HUES48 (cell line): ENCODE measurements around the gene RAC3.
"Not testable (repeated sequence)": the region's sequence is repeated elsewhere in the genome, so short reads cannot be mapped to it uniquely, and the experiment has no call there.

ENCODE experiments used
- H3K27ac ChIP-seq: one replicate; pipeline ENCODE4 v1.7.0; 2013; ENCODE audit warnings: low read depth, low read length, inconsistent platforms
- H3K27me3 ChIP-seq: 2 replicates; pipeline ENCODE4 v1.6.1; 2013; ENCODE audit warnings: mild to moderate bottlenecking, low read length; ENCODE audit not compliant: control insufficient read depth, insufficient read depth
- H3K36me3 ChIP-seq: 2 replicates; pipeline ENCODE4 v1.6.1; 2013; ENCODE audit warnings: low read length; ENCODE audit not compliant: control insufficient read depth, insufficient read depth
- H3K4me1 ChIP-seq: 2 replicates; pipeline ENCODE4 v1.6.1; 2013; ENCODE audit warnings: mild to moderate bottlenecking, low read length; ENCODE audit not compliant: control insufficient read depth, insufficient read depth
- H3K4me3 ChIP-seq: 2 replicates; pipeline ENCODE4 v1.5.1; 2013; ENCODE audit warnings: mild to moderate bottlenecking, low read depth, low read length
- H3K9ac ChIP-seq: 2 replicates; pipeline ENCODE4 v1.6.1; 2013; ENCODE audit warnings: mild to moderate bottlenecking, low read depth, low read length, moderate library complexity
- H3K9me3 ChIP-seq: 2 replicates; pipeline ENCODE4 v1.6.1; 2013; ENCODE audit warnings: low read length; ENCODE audit not compliant: control insufficient read depth, insufficient read depth

Gene RAC3

DNA sequence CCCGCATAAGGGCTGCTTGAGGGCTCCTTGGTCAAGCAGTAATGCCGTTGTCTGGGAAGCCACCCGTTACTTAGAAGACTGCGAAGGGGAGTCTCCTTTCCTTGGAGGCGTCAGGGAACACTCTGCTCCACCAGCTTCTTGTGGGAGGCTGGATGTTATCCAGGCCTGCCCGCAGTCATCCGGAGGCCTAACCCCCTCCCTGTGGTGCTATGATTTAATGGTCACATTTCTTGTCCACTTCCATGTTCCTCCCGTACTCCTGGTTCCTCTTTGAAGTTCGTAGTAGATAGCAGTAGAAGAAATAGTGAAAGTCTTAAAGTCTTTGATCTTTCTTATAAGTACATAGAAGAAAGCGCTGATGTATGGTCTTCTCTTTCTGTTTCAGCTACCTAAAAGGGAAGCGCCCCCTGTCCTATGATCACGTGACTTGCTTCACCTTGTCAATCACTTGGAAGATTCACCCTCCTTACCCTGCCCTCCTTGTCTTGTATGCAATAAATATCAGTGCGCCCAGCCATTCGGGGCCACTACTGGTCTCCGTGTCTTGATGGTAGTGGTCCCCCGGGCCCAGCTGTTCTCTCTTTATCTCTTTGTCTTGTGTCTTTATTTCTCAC, 7.4 kb downstream of the RAC3 start:
- peaks cover 20% of the 10 kb centered on the region; the same call in 1 of the 2 replicates for H3K4me1 ChIP-seq
- not testable (repeated sequence) for H3K27ac ChIP-seq

DNA sequence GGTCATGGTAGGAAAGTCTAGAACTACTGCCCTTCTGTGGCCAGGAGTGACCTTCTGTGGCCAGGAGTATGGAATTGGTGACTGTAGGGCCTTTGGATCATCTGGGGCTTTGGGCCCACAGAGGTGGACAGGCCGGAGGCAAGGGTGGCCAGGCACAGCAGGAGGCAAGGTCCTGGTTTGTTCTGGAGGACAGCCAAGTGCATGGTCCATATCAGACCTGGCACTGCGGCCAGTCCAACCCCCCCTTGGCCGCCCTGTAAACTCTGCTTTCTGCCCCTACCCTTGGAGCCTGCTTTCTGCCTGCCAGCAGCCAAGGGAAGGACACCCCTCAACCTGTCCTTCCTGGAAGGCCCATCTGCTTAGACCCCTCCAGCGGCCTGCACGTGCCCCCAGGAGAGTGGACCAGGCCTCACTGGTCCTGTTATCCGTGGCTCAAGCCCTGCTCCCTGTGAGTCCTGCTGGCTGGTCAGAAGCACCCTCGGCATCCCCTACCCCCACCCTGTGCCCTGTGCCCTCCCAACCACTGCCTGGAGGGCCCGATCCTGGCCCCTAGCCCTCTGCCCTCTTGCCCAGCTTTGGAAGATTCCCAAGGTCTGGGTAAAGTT, 8.3 kb downstream of the RAC3 start:
- Histone ChIP-seq H3K9me3 (no peaks in the 10 kb centered on the region), H3K4me1 (peaks cover 20% of the 10 kb centered on the region; the same call in 1 of the 2 replicates), H3K9ac (no peak overlapping the region), H3K36me3 (peaks cover 9% of the 10 kb centered on the region; the same call in 1 of the 2 replicates), H3K27me3 (no peaks in the 10 kb centered on the region), H3K4me3 (no peak overlapping the region), H3K27ac (no peak overlapping the region)

More for the DNA sequence above, 7.4 kb downstream of the RAC3 start:
- H3K27me3 ChIP-seq, H3K36me3 ChIP-seq, H3K9me3 ChIP-seq, H3K9ac ChIP-seq, H3K4me3 ChIP-seq: not testable (repeated sequence)

DNA sequence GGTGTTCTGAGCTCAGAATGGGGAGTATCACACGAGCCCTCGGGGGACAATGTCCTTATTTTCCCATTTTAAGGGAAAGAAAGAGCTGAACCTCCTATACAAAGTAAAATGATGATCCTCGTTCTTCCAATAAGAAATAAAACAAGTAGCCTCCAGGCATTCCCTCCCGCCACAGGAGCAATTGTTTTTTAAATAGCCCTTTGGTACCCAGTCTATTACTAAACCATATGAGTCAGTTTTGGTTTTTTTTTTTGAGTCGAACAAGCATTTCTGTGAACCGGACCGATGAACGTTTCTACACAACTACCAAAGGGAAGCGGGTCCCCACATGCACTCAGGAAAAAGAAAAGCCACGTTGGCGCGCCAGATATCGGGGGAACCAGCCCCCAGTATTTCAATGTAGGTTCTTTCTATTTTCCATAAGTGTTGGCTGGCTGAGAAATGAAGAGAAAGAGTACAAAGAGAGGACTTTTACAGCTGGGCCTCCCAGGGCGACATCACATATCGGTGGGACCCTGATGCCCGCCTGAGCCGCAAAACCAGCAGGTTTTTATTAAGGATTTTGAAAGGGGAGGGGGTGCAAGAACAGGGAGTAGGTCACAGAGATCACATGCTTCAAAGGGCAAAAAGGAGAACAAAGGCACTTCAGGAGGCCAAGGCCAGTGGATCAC, 9.8 kb downstream of the RAC3 start:
- H3K27me3 ChIP-seq = no peaks in the 10 kb centered on the region
- H3K4me1 ChIP-seq = peaks cover 20% of the 10 kb centered on the region; the same call in 1 of the 2 replicates
- H3K9ac ChIP-seq = no peak overlapping the region
- H3K36me3 ChIP-seq = no peaks in the 10 kb centered on the region
- no peak overlapping the region for H3K4me3 ChIP-seq
- no peak overlapping the region for H3K27ac ChIP-seq
- H3K9me3 ChIP-seq = no peaks in the 10 kb centered on the region

DNA sequence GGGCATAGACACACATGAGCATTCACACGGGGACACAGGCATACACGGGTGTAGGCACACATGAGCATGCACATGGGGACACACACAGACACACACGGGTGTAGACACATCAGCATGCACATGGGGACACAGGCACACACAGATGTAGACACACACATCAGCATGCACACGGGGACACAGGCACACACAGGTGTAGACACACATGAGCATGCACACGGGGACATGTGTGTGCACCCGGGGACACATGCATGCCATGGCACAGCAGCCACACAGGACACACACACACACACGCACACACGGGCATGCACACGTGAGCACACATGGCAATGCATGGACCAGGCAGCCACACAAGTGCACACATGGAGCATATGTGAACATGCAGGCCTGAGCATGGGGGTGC, 11.2 kb downstream of the RAC3 start:
- no peaks in the 10 kb centered on the region for H3K9me3 ChIP-seq
- peaks cover 10% of the 10 kb centered on the region for H3K36me3 ChIP-seq
- H3K4me3 ChIP-seq = no peak overlapping the region
- H3K27ac ChIP-seq = no peak overlapping the region
- peaks cover 20% of the 10 kb centered on the region; the same call in 1 of the 2 replicates for H3K4me1 ChIP-seq
- no peak overlapping the region for H3K9ac ChIP-seq
- H3K27me3 ChIP-seq = no peaks in the 10 kb centered on the region

DNA sequence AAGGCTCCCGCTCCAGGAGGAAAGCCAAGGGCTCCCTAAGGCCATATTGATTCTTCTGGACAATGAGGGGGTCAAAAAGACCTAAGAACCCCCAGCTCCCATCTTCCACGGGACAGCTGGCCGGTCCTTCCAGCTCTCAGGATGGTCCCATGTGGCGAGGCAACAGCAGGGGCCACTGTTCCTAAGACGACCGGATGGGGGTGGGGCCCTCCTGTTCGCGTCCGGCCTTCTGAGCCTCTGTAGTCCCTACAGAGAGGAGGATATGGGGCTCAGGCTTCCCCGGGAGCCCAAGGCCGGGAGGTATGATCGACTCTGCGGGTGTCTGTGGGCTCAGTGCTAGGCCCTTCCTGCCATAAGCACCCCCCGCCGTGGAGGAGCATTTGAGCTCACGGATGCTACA, 12.0 kb downstream of the RAC3 start:
- peaks cover 16% of the 10 kb centered on the region; the same call in 1 of the 2 replicates for H3K4me1 ChIP-seq

DNA sequence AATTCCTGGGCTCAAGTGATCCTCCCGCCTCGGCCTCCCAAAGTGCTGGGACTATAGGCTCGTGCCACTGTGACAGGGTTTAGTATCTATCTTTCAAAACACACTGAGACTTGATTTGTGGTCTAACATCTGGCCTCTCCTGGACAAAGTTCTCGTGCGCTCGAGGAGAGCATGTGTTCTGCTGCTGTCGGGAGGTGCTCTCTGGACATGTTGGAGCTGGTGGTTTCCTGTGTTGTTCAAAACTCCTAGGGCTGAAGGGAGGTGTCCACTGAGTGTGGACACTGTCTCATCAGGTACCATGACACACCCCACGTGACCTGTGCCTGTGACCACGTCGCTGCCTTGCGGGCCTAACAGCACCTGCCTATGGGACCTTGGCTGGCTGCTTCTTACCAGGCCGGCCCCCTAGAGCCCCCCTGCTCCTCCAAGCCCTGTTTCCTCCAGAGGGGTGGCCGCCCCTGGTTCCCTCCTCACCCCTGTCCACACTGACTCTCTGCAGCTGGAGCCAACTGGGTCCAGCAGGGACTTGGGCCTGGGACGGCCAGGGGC, 14.5 kb downstream of the RAC3 start:
- no peaks in the 10 kb centered on the region for H3K9me3 ChIP-seq
- no peak overlapping the region for H3K27ac ChIP-seq
- H3K36me3 ChIP-seq = peaks cover 34% of the 10 kb centered on the region
- no peak overlapping the region for H3K4me3 ChIP-seq
- H3K4me1 ChIP-seq = peaks cover 15% of the 10 kb centered on the region; the same call in 1 of the 2 replicates
- no peaks in the 10 kb centered on the region for H3K27me3 ChIP-seq
- H3K9ac ChIP-seq = no peak overlapping the region

More for the DNA sequence above, 12.0 kb downstream of the RAC3 start:
- H3K9ac ChIP-seq = no peak overlapping the region
- peaks cover 17% of the 10 kb centered on the region for H3K36me3 ChIP-seq
- no peak overlapping the region for H3K4me3 ChIP-seq
- no peaks in the 10 kb centered on the region for H3K27me3 ChIP-seq
- no peak overlapping the region for H3K27ac ChIP-seq
- H3K9me3 ChIP-seq = no peaks in the 10 kb centered on the region

DNA sequence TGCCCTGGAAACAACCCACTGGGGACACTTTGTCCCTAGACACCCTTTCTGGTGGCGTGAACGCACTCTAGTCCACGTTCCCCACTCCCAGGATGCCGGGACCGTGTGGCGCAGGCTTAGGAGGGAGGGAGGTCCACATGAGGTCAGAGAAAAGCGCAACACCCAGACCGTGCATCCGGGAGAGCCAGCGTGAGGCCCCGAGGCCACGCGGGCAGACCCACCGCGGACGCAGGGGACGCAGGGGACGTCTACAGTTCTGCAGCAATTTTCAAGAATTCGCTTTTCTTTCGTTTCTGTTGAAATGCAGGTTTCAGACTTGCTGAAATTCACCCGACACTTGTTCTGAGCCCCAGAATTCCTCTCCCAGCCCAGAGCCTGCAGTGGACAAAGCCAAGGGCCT, 15.4 kb downstream of the RAC3 start:
- Histone ChIP-seq H3K9ac (no peak overlapping the region), H3K27ac (no peak overlapping the region), H3K4me3 (no peak overlapping the region), H3K4me1 (peaks cover 8% of the 10 kb centered on the region; the same call in 1 of the 2 replicates), H3K9me3 (no peaks in the 10 kb centered on the region), H3K27me3 (no peaks in the 10 kb centered on the region), H3K36me3 (peaks cover 34% of the 10 kb centered on the region)

DNA sequence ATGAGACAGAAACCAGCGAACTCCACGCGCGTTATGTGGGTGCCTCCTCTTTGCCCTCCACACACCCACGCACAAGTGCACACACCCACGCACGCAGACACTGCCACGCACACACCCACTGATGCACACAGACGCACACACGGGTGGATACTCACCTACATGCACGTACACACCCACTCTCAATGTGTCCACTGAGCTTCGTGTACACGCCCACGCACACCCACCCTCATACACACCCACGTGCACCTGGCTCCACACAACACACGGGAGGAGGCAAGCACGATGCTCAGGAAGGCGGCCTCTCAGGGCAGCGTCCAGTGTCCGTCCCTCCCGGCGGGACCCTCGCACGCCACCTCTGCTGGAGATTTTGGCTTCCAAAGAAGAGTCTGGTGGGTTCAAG, 15.9 kb downstream of the RAC3 start:
- H3K27ac ChIP-seq = no peak overlapping the region
- no peaks in the 10 kb centered on the region for H3K27me3 ChIP-seq
- H3K36me3 ChIP-seq = peaks cover 34% of the 10 kb centered on the region
- peaks cover 8% of the 10 kb centered on the region; the same call in 1 of the 2 replicates for H3K4me1 ChIP-seq
- no peak overlapping the region for H3K9ac ChIP-seq
- no peak overlapping the region for H3K4me3 ChIP-seq
- no peaks in the 10 kb centered on the region for H3K9me3 ChIP-seq

DNA sequence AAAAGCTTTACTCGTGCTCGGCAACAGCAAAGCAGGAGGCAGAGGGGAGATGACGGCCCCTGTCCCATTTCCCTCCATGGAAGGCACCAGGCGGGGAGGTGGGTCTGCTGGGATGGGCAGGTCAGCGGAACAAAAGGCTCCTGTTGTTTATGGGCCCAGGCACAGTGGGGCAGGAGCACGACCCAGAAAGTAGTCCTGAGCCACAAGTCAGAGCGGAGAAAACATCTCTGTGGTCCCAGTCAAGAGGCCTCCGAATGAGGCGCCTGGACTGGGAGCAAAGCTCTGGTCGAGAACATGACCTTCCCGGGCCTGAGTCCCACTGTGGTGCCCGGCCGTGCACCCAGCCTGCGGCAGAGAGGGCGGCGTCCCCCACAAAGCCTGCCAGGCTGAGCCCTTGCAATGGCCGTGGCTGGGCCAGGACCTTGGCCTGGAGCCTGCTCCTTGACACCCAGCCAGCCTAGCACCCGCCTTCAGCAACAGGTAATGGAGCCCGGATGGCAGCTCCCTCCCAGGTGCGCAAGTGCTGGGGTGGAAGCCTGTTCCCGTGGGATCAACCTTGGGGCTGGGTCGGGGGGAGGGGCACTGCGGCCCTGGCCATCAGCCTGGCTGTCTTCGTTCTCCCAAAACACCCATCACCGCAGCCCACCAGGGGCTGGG, 16.6 kb downstream of the RAC3 start:
- Histone ChIP-seq H3K27me3 (no peaks in the 10 kb centered on the region), H3K9me3 (no peaks in the 10 kb centered on the region), H3K4me1 (peaks cover 8% of the 10 kb centered on the region; the same call in 1 of the 2 replicates), H3K27ac (no peak overlapping the region), H3K36me3 (peaks cover 34% of the 10 kb centered on the region), H3K9ac (no peak overlapping the region), H3K4me3 (no peak overlapping the region)

DNA sequence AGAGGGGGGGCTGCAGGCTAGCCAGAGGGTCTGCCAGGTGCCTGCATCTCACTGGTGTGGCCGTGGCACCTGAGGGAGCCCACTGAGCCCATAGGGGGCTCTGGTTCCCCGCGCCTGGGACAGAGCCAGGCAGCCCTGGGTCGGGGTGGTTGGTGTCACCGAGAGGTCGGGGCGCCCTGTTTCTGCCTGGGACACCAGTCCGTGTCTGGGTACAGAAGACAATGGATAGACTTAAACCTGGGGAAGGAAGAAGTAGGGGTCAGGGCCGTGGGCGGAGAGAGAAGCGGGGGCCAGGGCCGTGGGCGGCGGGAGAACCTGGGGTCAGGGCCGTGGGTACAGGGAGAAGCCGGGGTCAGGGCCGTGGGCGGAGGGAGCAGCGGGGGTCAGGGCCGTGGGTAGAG, 17.1 kb downstream of the RAC3 start:
- no peak overlapping the region for H3K9ac ChIP-seq
- H3K4me3 ChIP-seq = no peak overlapping the region
- no peak overlapping the region for H3K27ac ChIP-seq
- peaks cover 3% of the 10 kb centered on the region; the same call in 1 of the 2 replicates for H3K4me1 ChIP-seq
- H3K36me3 ChIP-seq = peaks cover 37% of the 10 kb centered on the region
- H3K9me3 ChIP-seq = no peaks in the 10 kb centered on the region
- H3K27me3 ChIP-seq = no peaks in the 10 kb centered on the region
